HG02870 (cell line): ENCODE measurements around the gene SYT7.

Experiments
- ATAC-seq: cut with Tn5 transposase; IDR thresholded peaks from one replicate; pipeline ENCODE4 v1.9.1; 2021; ENCODE audit warnings: mild to moderate bottlenecking, moderate library complexity; ENCODE audit not compliant: unreplicated experiment

Gene SYT7

DNA sequence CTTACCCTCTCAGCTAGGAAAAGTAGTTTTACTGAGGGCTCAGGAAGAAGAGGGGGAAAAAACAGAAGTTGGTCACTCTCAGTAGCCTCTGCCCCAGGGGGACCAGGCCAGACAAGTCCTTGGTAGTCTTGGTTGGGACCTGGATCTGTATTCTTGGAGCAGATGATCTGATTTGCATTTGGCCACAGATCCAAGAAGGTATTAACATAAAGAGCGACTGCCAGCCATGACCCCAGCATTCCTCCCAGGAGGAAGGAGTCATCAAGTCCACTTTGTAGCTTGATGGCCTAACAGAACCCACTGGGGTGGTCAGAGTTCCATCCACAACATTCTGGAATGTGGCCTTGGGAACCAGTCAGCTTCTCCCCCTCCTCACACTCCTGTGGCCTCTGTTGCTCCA lies 78.4 kb downstream of the SYT7 start:
- no peak for ATAC-seq

DNA sequence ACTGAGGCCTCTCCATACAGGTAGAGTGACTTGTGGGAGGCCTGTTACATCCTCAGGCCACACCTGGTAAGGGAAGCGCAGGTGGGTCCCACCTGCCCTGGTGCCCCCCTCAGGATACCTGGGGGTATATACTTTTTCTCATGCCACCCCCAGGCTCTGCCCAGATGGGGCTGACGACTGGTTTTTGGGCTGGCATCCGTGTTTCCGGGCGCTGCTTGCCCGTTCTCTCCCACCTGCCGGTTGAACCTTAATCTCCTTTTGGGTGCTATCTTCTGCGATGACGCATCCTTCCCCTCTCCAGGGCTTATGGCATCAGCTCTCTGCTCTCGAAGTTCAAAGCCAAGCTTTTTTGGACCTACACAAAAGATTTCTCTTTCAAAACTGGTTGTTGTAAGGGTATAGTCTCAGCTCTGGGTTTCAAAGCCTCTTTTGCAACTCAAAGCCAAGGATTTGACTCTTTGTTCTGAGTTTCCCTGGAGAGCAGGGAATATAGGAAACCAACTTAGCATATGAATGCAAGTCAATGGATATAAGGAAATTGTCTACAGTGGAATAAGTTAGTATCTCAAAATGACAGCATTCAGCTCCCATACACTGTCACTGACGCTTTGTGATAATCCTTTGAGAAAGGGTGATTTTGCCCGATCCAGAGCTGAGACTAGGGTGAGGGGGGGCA lies 80.9 kb downstream of the SYT7 start:
- no peak for ATAC-seq

DNA sequence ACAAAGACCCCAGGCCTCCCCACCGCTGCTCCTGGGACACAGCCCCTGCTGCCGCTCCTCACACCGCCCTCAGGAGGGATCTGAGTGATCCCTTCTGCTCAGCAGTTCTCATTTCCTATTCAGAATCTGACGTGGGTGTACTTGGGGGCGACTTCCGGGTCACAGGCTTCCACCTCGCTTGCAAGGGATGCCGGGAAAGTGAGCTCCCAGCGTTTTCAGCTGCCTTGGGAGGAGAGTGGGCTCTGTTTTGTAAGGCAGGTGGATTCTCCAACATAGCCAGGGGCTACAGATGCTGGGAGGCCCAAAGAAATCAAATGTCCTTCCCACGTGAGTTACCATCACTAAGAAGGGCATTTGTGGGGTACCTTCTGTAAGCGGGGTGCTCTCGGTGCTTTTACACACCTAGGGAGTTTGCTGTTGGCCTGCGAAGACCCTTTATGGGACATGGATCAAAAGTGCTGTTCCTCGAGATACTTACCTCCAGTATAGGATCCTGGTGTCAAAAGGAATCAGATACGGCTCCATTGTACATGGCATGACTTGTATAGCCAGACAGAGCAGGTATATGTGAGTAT lies 82.0 kb downstream of the SYT7 start:
- no peak for ATAC-seq

DNA sequence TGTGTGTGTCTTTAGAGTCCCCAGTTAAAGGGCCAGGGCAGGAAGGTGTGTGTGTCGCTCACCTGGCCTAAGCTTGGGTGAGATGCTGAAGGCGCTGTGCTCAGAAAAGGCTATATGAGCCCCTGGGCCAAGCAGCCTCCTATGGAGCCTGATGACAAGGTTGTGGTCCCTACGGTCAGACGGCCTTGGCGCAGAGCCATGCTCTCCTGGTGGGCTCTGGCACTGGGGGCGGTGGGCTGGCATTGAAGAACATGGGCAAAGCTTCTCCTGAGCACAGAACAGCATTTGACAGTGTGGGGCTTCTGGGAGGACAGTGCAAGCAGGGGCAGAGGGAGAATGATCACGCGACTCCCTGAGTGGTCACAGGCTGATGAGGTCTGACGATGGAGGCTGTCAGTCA lies 83.0 kb downstream of the SYT7 start:
- no peak for ATAC-seq

DNA sequence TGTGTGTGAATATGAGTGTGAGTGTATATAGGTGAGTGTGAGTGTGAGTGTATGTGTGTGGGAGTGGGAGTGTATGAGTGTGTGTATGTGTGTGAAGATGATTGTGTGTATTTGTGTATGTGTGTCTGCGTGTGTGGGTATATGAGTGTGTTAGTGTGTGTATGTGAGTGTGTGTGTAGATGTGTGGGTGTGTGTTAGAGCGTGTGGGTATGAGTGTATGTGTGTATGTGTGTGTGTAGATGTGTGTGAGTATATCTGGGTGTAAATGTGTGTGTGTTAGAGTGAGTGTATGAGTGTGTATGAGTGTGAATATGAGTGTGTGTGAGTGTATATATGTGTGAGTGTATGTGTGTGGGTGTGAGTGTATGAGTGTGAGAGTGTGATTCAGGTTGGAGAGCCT lies 83.4 kb downstream of the SYT7 start:
- no peak for ATAC-seq

DNA sequence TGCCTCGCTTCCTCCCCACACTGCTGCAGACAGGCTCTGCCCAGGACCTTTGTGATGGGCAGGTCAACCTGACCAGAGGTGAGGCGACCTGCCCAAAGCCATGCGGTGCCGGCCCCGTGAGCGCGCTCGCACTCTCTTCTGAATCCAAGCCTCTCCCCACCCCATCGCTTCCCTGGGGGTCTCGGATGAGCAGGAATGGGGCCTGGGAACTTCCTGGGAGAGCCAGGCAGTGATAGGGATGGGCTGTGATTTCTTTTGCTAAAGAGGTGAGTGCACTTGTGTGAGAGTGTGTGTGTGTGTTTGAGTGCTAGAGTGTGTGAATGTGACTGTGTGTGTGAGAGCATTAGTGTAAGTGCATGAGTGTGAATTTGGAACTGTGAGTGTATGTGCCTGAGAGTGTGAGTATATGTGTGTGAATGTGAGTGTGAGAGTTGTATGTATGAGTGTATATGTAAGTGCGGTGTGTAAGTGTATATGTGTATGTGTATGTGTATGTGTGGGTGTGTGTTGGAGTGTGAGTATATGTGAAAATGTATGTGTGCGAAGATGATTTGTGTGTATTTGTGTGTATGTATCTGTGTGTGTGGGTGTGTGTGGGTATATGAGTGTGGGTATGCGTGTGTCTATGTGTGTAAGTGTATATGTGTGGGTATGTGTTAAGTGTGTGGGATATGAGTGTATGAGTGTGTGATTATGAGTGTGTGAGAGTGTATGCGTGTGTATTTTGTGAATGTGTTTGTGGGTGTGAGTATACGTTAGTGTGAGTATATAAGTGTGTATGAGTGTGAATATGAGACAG lies 84.1 kb downstream of the SYT7 start:
- ATAC-seq: no peak

DNA sequence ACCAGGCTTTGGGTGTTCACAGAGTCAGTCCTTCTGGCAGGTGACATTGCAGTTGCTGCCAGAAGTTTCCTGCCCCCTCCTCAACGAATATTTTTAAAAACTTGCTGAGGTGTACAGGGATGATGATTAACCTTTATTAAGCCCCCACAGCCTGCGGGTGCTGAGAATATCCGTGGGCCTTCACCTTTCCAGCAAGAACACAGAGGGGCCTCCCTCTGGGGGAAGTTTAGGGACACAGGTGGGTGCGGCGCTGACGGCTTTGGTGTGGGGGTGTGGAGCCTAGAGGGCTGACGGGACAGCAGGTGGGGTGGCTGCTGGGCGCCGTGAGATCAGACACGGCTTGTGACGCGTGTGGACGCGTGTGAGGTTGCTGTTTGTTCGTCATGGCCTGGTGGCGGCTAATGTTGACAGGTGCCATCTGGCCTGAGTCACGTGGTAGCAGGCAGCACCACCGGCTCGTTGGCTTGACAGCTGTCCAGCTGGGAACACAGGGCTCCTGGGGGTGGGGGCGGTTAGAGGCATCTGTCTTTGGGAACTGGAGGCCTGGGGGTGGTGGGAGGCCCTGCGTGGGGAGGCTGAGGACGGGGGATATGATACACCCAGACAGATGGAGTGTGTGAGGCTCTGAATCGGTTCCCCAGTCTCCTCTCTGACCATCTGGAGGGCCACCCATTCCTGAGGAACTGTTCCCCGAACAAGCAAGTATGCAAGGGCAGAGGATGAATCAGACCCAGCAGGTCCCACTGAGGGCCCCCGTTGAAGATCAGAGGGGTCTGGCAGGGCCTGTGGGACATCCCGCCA lies 84.9 kb downstream of the SYT7 start:
- ATAC-seq: no peak

DNA sequence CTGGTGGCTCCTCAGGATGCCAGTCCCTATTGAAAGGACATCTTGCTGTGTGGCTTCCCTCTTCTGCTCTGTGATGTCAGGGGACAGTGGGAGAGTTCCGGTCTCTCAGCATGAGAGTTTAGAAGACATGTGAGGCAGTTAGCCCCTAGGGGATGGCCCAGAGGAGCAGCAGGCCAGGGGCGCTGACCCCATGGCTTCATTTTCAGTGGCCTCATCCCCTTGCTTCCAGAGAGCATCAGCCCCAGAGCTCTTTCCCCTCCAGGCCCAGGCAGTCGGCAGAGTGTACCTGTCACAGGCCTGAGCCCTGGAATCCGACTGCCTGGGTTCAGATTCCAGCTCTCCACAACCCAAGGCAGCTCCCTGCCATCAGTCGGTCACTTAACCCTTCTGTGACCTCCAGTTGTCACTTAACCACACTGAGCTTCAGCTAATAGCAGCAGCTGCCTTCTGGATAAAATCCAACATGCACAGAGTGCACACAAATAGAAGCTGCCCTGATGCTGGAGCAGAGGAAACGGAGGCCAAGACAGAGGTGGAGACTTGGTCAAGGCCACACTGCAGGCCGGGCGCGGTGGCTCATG lies 86.4 kb downstream of the SYT7 start:
- no peak for ATAC-seq

DNA sequence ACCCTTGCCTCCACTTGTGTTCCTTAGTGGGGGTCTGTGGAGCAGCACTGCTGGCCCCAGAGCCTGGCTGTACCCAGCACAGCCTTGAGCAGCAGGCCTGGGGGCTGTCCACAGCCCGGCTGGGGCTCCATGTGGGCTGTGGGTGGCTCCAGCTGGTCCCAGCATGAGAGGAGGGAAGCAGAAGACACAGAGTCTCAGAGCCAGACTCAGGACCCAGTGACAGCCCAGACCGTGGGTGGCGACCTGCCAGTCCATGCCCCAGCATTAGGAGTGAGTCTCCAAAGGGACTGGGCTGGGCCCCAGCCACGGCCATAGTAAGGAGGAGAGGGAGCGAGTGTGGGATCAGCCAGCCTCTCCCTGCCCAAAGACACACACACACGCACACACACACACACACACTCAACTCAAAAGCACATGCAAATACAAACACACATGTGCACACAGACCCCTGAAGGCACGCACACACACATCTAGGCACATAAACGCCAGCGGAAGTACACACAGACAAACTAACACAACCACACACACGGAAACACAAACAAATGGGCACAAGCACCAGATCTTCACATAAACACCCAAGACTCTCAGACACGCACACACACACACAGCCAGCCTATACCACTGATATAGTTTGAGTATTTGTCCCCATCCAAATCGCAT lies 89.0 kb downstream of the SYT7 start:
- no peak for ATAC-seq

DNA sequence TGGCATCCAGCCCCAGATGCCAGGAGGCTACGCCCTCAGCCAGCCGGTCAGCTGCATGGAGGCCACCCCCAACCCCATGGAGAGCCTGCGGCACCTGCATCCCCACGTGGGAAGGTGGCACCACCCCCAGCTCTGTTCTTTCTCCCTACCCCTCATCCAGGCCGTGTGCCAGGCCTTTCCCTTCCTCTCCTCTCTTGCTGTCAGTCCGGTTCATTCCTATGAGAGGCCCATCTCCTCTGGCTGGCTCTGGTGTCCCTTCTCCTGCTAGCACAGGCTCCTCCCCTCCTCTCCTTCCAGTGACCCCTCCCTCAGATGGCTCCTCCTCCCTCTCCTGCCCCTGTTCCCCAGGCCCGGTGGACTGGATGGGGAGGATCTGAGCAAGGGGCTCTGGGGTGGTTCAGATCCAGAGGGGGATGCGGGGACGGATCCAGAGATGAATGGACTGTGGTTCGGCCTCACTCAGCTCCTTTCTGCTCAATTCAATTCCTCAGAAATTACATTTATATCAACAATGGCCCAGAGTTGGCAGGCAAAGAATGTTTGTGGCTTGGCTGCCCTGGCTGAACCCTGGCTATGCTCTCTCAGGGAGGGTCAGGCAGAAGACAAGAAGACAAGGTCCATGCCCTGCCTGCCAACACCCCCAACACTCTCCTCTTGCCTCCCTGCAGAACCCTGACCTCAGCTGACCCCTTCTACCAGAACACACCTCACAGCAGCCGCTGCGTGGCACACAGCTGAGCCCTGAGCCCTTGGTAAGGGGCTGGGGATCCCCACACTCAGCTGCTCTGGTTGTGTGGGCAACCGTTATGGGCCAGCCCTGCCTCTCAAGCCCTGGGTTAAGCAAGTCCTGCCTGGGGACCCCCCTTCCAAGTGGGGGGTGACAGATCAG lies 90.8 kb downstream of the SYT7 start:
- no peak for ATAC-seq

DNA sequence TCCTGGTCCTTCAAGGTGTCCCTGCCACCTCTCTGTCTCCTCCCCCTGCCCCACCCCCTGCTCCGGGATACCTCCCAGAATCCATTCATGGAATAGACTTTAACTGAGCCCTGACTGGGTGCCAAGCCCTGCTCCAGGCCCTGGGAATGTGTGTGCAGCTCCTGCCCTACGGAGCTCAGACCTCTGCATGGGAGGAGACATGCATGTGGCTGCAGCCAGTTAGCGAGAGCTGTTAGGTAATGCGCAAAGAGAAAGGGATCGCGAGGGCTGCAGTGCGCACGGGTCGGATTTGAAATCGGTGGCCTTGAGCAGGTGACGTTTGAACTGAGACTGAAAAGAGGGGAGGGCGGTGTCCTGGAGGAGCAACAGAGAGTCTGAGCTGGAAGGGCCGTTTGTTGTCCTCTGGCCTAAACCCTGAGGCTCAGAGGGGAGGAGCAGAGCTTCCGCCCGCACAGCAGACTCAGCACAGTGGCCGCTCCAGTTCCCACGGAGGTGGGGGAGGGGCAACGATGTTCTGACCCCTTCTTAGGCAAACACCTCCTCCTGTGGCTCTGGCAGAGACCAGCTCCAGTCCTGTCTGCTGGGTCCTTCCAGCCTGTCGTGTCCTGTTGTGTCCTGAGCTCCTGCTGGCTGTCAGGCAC lies 92.1 kb downstream of the SYT7 start:
- ATAC-seq: no peak

DNA sequence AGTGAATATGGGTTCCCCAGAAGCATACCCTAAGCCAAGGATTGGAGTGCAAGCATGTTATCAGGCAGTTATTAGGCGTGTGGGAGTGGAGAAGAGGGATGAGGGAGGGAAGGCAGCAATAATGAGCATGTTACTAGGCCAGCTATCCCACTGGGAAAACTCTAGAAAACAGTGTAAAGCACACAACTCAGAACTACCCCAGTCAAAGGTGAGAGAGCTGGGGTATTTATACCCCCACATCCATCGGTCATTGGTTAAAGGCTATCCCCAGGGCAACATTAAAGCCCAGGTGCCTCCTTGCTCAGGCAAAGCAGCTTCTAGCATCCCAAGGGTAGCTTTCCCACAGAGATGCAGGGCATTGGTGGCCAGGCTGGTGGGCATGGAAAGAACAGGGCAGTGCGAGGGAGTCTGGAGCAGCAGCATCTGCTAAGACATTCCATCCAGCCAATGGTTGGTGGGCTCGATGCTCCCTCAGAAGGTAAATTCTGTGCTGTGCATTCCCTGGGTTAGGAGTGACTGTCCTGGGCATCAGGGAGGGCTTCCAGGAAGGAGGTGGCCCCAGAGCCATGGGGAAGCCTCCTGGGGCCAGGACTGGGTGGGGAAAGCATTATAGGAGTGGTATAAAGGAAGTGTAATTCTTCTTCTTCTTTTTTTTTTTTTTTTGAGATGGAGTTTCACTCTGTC lies 93.4 kb downstream of the SYT7 start:
- ATAC-seq: no peak

DNA sequence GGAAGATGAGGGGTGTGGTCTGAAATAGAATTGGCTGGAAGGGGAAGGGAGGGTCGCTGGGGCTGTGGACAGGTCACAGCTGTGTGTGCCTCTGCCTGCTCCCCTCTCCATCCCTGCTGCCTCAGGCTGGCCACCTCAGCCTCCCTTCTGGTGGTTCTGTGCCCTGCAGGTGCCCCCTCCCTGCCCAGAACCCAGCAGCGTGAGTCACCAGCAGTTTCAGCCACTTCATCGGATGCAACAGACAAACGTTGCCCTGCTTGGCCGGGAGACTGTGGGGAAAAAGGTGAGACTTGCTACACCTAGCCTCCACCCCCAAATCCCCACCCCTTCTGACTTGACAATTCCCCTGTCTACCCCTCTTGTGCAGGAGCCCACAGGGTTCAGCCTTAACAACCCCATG lies 94.1 kb downstream of the SYT7 start:
- no peak for ATAC-seq

DNA sequence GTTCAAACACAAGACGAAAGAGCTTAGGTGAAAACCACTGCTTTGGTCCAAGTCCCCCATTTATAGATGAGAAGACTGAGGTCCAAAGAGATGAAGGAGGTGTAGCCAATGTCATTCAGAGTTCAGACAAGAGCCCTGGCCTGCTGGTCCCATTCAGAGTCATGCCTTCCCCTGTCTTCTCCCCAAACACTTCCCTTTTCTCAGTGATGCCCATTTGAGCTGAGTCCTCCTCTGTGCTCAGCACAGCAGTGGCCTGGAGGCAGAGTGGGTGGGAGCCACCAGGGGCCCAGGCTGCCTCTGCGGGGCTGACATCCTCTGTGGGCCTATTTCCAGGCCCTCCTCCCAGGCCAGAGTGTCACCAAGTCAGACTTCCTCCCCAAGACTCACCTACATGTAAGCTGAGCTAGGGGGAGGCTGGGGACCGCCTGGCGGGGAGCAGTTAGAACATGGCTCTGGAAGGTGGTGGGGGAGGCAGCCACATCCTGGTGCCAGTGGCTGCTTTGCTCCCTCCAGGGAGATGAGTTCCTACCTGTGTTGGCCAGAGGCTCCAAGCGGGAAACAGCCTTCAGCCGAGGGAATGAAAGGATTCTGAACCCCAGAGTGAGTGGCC lies 94.8 kb downstream of the SYT7 start:
- no peak for ATAC-seq

DNA sequence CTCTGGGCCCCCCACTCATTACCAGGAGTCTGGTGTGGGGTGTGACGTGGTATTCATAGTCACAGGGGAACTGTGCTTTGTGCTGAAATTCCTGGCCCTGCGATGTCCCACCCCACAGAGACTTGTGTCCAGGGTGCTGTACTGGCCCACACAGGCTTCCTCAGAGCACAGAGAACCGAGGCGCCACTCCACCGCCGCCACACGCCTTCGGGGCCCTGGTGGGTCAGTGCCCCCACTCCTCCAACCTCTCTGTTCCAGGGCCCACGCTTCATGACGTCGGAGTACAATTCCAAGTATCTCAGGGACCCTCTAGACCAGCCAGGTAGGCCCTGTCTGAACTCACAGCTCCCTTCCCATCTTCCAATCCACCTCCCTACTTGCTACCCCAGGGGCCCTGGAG lies 95.8 kb downstream of the SYT7 start:
- no peak for ATAC-seq

DNA sequence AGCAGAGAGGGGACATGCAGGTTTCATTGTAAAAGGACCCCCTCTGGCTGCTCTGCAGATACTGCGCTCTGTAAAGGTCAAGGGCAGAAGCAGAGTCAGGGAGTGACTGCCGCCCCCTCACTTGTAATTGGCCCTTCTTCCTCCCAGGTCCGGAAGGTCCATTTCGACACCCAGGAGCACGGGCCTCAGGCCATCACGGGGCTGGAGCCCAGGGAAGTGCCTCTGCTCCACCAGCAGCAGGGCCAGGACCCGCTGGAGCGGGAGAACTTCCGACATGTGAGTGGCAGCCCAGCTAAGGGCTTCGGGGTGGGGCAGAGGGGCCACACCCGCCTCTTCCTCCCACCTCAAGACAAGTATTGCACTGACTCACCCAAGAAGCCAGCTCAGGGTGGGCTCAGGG lies 96.3 kb downstream of the SYT7 start:
- ATAC-seq: no peak

DNA sequence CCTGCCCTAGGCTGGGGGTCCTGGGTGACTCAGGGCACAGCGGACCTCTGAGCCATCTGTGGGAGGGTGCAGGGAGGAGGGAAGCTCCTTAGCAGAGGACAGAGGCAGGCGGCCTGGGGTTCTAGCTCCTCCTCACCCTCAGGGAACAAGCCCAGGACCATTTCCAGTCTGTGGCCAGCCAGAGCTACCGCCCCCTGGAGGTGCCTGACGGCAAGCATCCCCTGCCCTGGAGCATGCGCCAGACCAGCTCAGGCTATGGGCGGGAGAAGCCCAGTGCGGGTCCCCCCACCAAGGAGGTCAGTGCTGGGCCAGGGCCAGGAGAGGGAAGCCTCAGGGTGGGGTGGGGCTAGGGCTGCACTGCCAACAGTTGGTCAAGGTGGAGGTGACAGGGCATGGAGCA lies 98.4 kb downstream of the SYT7 start:
- ATAC-seq: no peak

DNA sequence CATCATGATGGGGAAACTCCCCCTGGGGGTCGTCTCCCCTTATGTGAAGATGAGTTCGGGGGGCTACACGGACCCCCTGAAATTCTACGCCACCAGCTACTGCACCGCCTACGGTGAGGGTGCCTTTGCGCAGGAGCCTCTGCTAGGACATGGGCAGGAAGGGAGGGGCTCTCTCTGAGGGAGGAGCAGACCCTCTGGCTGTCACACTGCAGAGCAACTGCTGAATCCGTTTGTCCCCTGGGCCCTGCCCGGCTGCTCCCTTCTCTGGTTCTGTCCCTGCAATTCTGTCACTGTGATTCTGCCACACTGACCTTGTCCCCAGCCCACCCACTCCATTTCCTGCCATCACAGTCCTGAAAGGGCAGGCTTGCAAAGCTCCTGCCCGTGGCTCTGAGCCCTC lies 99.1 kb downstream of the SYT7 start:
- ATAC-seq: no peak
